OCI-LY7 (cell line): Measurements from ENCODE around the gene INPP5K. TPM values are rescaled to one million over a fixed set of nuclear protein-coding genes. Genes with fewer than 3 reads are reported as not detected.

ENCODE experiments used
- Bru-seq: library from RNA; stranded (reverse); fragments of 400-500 nt; gene quantifications from one replicate; lab custom pipeline; 2021; lab: Mats Ljungman, UMichigan
- BruChase-seq, 2 experiments: library from RNA; stranded (reverse); fragments of 400-500 nt; gene quantifications; one replicate each; lab custom pipeline; 2021; lab: Mats Ljungman, UMichigan
- BruUV-seq: library from RNA; stranded (reverse); fragments of 400-500 nt; replicated peaks from 2 replicates; lab custom pipeline; 2021; lab: Mats Ljungman, UMichigan
- CTCF ChIA-PET: fragments of 300-600 bp; sonication (Branson Sonifier 250); formaldehyde crosslinking; loops from one replicate; lab custom pipeline; 2022; ENCODE audit warnings: antibody characterized with exemption; ENCODE audit not compliant: unreplicated experiment; lab: Charles Lee
- POLR2A ChIA-PET: fragments of 300-600 bp; sonication (Branson Sonifier 250); formaldehyde crosslinking; loops from one replicate; lab custom pipeline; 2022; ENCODE audit warnings: antibody characterized with exemption; lab: Charles Lee
- DNase-seq: peaks from one replicate; pipeline ENCODE4 v3.0.0-alpha.2; 2015; ENCODE audit warnings: low spot score
- H2AFZ ChIP-seq: fragments of 200-600 bp; sonication (generic), shearing (Covaris generic); 2 replicates; pipeline ENCODE4 v1.6.1; 2014; ENCODE audit warnings: mild to moderate bottlenecking, antibody characterized with exemption, low read length, moderate library complexity
- H3K27ac ChIP-seq: fragments of 200-600 bp; sonication (generic); 2 replicates; pipeline ENCODE4 v1.5.1; 2014; ENCODE audit warnings: mixed run types, low read depth, mild to moderate bottlenecking, moderate library complexity, low read length, inconsistent platforms; ENCODE audit not compliant: poor library complexity, severe bottlenecking
- H3K36me3 ChIP-seq: fragments of 200-600 bp; sonication (generic); 2 replicates; pipeline ENCODE4 v1.6.1; 2014; ENCODE audit warnings: mild to moderate bottlenecking, antibody characterized with exemption, low read length, moderate library complexity, mixed read lengths; ENCODE audit not compliant: insufficient read depth
- H3K4me1 ChIP-seq: fragments of 200-600 bp; sonication (generic); 2 replicates; pipeline ENCODE4 v1.5.1; 2014; ENCODE audit warnings: mild to moderate bottlenecking, low read length; ENCODE audit not compliant: insufficient read depth, poor library complexity, severe bottlenecking
- H3K4me2 ChIP-seq: fragments of 200-600 bp; sonication (generic); 2 replicates; pipeline ENCODE4 v1.6.1; 2014; ENCODE audit warnings: mild to moderate bottlenecking, low read length
- H3K4me3 ChIP-seq: fragments of 200-600 bp; sonication (generic); 2 replicates; pipeline ENCODE4 v1.5.1; 2014; ENCODE audit warnings: mild to moderate bottlenecking, low read depth, low read length; ENCODE audit not compliant: poor library complexity, severe bottlenecking
- H3K79me2 ChIP-seq: fragments of 200-600 bp; sonication (generic); 2 replicates; pipeline ENCODE4 v1.6.1; 2016; ENCODE audit warnings: low read depth, mild to moderate bottlenecking, low read length, moderate library complexity, mixed read lengths; ENCODE audit not compliant: insufficient read depth
- H3K9me2 ChIP-seq: fragments of 200-600 bp; sonication (generic); 2 replicates; pipeline ENCODE4 v1.6.1; 2016; ENCODE audit warnings: mild to moderate bottlenecking, low read length, mixed read lengths; ENCODE audit not compliant: insufficient read depth
- H3K9me3 ChIP-seq: fragments of 200-600 bp; sonication (generic); 2 replicates; pipeline ENCODE4 v1.6.1; 2014; ENCODE audit warnings: mild to moderate bottlenecking, mixed run types, low read length, mixed read lengths
- H4K20me1 ChIP-seq: fragments of 200-600 bp; sonication (generic); 2 replicates; pipeline ENCODE4 v1.6.1; 2014; ENCODE audit warnings: mild to moderate bottlenecking, antibody characterized with exemption, low read length, moderate library complexity, mixed read lengths; ENCODE audit not compliant: insufficient read depth
- CTCF ChIP-seq: fragments of 200-600 bp; sonication (generic); conservative IDR thresholded peaks from 2 replicates; pipeline ENCODE4 v1.5.1; 2014; ENCODE audit warnings: mild to moderate bottlenecking, antibody characterized with exemption, low read length, moderate library complexity, mixed read lengths
- EZH2phosphoT487 ChIP-seq: fragments of 200-600 bp; sonication (generic); IDR thresholded peaks from 2 replicates; pipeline ENCODE4 v1.6.1; 2018; ENCODE audit warnings: low read depth, borderline replicate concordance, mild to moderate bottlenecking, mixed run types, antibody characterized with exemption, low read length, moderate library complexity, mixed read lengths
- intact Hi-C: fragments of 100-400 bp; cut with micrococcal nuclease; formaldehyde crosslinking; loops from one replicate; pipeline ENCODE4 v1.10.0; 2022; ENCODE audit not compliant: unreplicated experiment
- long read RNA-seq: library from polyadenylated mRNA; stranded (forward); transcript quantifications from one replicate; pipeline ENCODE4 v2.0.0, GENCODE V29; 2022
- total RNA-seq, 2 experiments: library from RNA; depleted of rRNA in 1 of 2; stranded (reverse); fragments of >200 nt in 1 of 2; shearing (Covaris generic) in 1 of 2; gene quantifications; 2 replicates each; pipeline ENCODE4 v1.2.3, GENCODE V29; 2014 to 2022

Gene INPP5K
- total RNA-seq (2014; rRNA removed; shearing (Covaris generic)) (23.4 and 28.8 TPM in 2 replicates), total RNA-seq (2022) (40.7 and 47.0 TPM in 2 replicates), Bru-seq, nascent RNA (percentile 49 among the genes with signal in this experiment), BruChase-seq, experiment 1, labeled RNA remaining after a 6-hour chase (percentile 58 among the genes with signal in this experiment), BruChase-seq, experiment 2, labeled RNA remaining after a 2-hour chase (percentile 56 among the genes with signal in this experiment)
- long read RNA-seq, transcript INPP5K-204 (12 exons, 2,988 nt): major isoform, 34 of 72 reads
- long read RNA-seq, partial matches to known transcripts: 6 of 72 reads
- long read RNA-seq, other reads (novel, unspliced or antisense): 26 of 72 reads

- BruUV-seq: no TSS peak
- Histone ChIP-seq H3K27ac (peak within 1 kb of the TSS; percentile 49), H4K20me1 (no peaks in the 10 kb centered on the region), H3K9me3 (no peaks in the 10 kb centered on the region), H3K79me2 (peaks cover 16% of the 10 kb centered on the region; the same call in 1 of the 2 replicates), H3K4me3 (peak within 1 kb of the TSS; percentile 88), H3K4me1 (peaks cover 17% of the 10 kb centered on the region), H3K36me3 (peaks cover 13% of the 10 kb centered on the region; the same call in 1 of the 2 replicates), H2AFZ (peak within 1 kb of the TSS; percentile 73), H3K9me2 (no peaks in the 10 kb centered on the region), H3K4me2 (peak within 1 kb of the TSS; percentile 88)
- ChIA-PET CTCF (interaction anchor here (0.7 to 2.4 kb wide), 3 partner anchors 17 to 151 kb away, joined by 3 to 10 read pairs (median 3); no protein-coding TSS in a partner anchor), POLR2A (interaction anchor here (0.6 to 1.3 kb wide), 6 partner anchors 12 to 698 kb away, joined by 3 to 5 read pairs (median 3); partner anchors contain the start of gene YWHAE)
- TF ChIP-seq EZH2phosphoT487 (no peak), CTCF (no peak)
- peak; percentile 99 for DNase-seq
- intact Hi-C loops: loop anchor here (1.0 to 5.0 kb wide), 3 partner anchors 60 to 239 kb away; partner anchors contain the start of genes CRK, SLC43A2 and TRARG1
Measured at GRCh38 chr17:1516388-1517161, at the start of gene INPP5K. TSS of gene INPP5K (minus strand) at chr17:1516612. CDS start at chr17:1516499, 113 bp downstream.

GRCh38 chr17:1565877-1566276 lies 49.5 kb upstream of the INPP5K start:
- H3K4me1 ChIP-seq: peaks cover 33% of the 10 kb centered on the region
- no peak for TF ChIP-seq EZH2phosphoT487
- no peak for TF ChIP-seq CTCF
- H3K79me2 ChIP-seq: no peaks in the 10 kb centered on the region
- ChIA-PET POLR2A (interaction anchor here (0.7 kb wide), 1 partner anchor 8 kb away, joined by 3 read pairs; no protein-coding TSS in a partner anchor), CTCF (no interaction called here)
- H3K4me3 ChIP-seq: no peak overlapping the region
- H3K27ac ChIP-seq: no peak overlapping the region
- H3K4me2 ChIP-seq: no peak overlapping the region
- no peaks in the 10 kb centered on the region for H3K9me2 ChIP-seq
- peaks cover 8% of the 10 kb centered on the region; the same call in 1 of the 2 replicates for H4K20me1 ChIP-seq
- intact Hi-C loops: loop anchor here (10.0 kb wide), 1 partner anchor 149 kb away; the partner anchor contains the start of gene TLCD2
- no peak overlapping the region for H2AFZ ChIP-seq
- H3K36me3 ChIP-seq: no peaks in the 10 kb centered on the region
- no peaks in the 10 kb centered on the region for H3K9me3 ChIP-seq
- DNase-seq: no peak
- BruUV-seq: no TSS peak
